Ovary (tissue), 9 donors: ENCODE measurements around the gene ZNHIT2. TPM values are rescaled to one million over a fixed set of nuclear protein-coding genes. Genes with fewer than 3 reads are reported as not detected.

Experiments
- DNase-seq, 5 donors: peaks; one replicate each; pipeline ENCODE4 v3.0.0-alpha.2; 2019 to 2020
- H3K27ac ChIP-seq, 2 donors: fragments of 200-600 bp; one replicate each; pipeline versions ENCODE4 v1.5.1 to v1.8.0; 2019 to 2022
- H3K27me3 ChIP-seq: fragments of 200-600 bp; one replicate; pipeline ENCODE4 v1.8.0; 2022
- H3K36me3 ChIP-seq: fragments of 200-600 bp; sonication (generic); one replicate; pipeline ENCODE4 v1.5.1; 2019
- H3K4me1 ChIP-seq: one replicate; pipeline ENCODE4 v1.8.1; 2013; ENCODE audit warnings: mild to moderate bottlenecking, moderate library complexity; ENCODE audit not compliant: insufficient read depth
- H3K4me3 ChIP-seq: fragments of 200-600 bp; sonication (generic); one replicate; pipeline ENCODE4 v1.5.1; 2017
- H3K9me3 ChIP-seq, 2 donors: fragments of 200-600 bp in 1 of 2; sonication (generic) in 1 of 2; one replicate each; pipeline versions ENCODE4 v1.5.1 to v1.8.1; 2013 to 2019; ENCODE audit warnings: mild to moderate bottlenecking in 1 of 2, moderate library complexity in 1 of 2
- EP300 ChIP-seq: sonication (generic); formaldehyde crosslinking; IDR thresholded peaks from one replicate; pipeline ENCODE4 v1.6.1; 2017; ENCODE audit warnings: antibody characterized with exemption
- POLR2A ChIP-seq: fragments of 450-650 bp; IDR thresholded peaks from one replicate; pipeline ENCODE4 v1.6.1; 2017; ENCODE audit warnings: antibody characterized with exemption, mild to moderate bottlenecking, moderate library complexity
- WGBS, 3 donors: extraction: QIAGEN DNeasy Blood & Tissue Kit in 1 of 3; methylation state at CpG; one replicate each; pipeline versions ENCODE4 v1.1.5 to v1.1.7; 2013 to 2017; 5-methylcytosine and 5-hydroxymethylcytosine counted together
- intact Hi-C, 4 donors: fragments of 100-400 bp; cut with DNase I; formaldehyde crosslinking; loops; one replicate each; pipeline versions ENCODE4 v1.11.0 to v1.15.1; 2022 to 2023
- polyA plus RNA-seq, 2 donors: library from polyadenylated mRNA; stranded (reverse); fragments of 200-250 nt in 1 of 2; fragments of 350-450 nt in 1 of 2; fragmentation: Illumina TruSeq in 1 of 2; extraction: RNeasy Lipid Tissue Mini Kit (QIAGEN cat#74804) in 1 of 2; gene quantifications; one replicate each; pipeline ENCODE4 v1.2.3, GENCODE V29; 2013 to 2014
- total RNA-seq, 7 donors: library from RNA; depleted of rRNA in 2 of 7; stranded (reverse); fragments of >200 nt in 2 of 7; fragmentation: NEBNext Ultra II Directional in 3 of 7; extraction: Animal tissue kit (Norgen Biotek cat#: 25700) in 3 of 7; gene quantifications; one replicate each; pipeline versions ENCODE4 v1.1.0 to v1.2.4, GENCODE V29; 2016 to 2023
- TF ChIP-seq, protein P1 (sequence below), 3 donors: fragments of 450-650 bp in 2 of 3; fragments of 200-600 bp in 1 of 3; IDR thresholded peaks; one replicate each; pipeline versions ENCODE4 v1.5.1 to v1.8.0; 2016 to 2022; ENCODE audit warnings: antibody characterized with exemption in 3 of 3, mild to moderate bottlenecking in 1 of 3
- donor health status: DM: no; HTN: no; CAD: no; lungs with moderate emphysema.
- donor health status: DM: no; HTN: no; CAD: no.
- donor health status: Bipolar disorder and iron deficiency.
- donor health status: DM: yes; HTN: yes; CAD: no.
- donor health status: DM: no; HTN: no; CAD: no.
- donor health status: DM: yes; HTN: yes; CAD: no.

Gene ZNHIT2
- total and polyA plus RNA-seq, 9 donors: 10.0 to 33.7 (median 13.3) TPM; not detected in 1

DNA sequence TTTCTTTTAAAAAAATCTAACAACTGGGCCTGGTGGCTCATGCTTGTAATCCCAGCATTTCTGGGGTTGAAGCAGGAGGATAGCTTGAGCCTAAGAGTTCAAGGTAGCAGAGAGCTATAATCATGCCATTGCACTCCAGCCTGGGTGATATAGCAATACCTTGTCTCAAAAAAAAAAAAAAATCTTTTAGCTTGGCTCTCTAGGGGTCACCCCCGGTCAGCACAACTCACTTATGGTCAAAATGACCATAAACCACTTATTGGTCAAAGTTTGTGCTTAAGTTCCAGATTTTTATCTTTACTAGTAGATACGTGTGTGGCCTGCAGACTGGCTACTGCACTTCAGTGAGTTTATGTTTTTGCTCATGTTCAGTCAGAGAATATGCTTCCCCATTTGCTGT is 46.2 kb upstream of the ZNHIT2 start:
- peaks cover 3% of the 10 kb centered on the region for H3K4me1 ChIP-seq

DNA sequence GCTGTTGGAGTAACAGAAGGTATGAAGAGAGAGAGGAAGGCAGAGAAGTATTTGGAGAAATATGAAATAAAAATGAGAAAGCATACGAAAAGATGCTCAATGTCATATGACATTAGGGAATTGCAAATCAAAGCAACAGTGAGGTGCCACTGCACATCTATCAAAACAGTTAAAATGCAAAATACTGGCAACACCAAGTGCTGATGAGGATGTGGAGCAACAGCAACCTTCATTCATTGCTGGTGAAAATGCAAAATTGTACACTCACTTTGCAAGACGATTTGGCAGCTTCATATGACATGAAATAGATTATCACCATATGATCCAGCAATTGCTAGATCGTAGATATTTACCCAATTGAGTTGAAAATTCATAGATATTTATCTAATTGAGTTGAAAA is 43.1 kb upstream of the ZNHIT2 start:
- intact Hi-C loops: no loop called here
- Histone ChIP-seq H3K4me1 (no peaks in the 10 kb centered on the region), H3K36me3 (no peaks in the 10 kb centered on the region), H3K9me3 (no peaks in the 10 kb centered on the region), H3K27ac (no peak overlapping the region), H3K4me3 (no peak overlapping the region), H3K27me3 (no peaks in the 10 kb centered on the region)
- 72 to 79% (median 76%) methylated on average over 3 of the region's 3 CpGs for WGBS, 3 donors
- TF ChIP-seq, protein P1, sequence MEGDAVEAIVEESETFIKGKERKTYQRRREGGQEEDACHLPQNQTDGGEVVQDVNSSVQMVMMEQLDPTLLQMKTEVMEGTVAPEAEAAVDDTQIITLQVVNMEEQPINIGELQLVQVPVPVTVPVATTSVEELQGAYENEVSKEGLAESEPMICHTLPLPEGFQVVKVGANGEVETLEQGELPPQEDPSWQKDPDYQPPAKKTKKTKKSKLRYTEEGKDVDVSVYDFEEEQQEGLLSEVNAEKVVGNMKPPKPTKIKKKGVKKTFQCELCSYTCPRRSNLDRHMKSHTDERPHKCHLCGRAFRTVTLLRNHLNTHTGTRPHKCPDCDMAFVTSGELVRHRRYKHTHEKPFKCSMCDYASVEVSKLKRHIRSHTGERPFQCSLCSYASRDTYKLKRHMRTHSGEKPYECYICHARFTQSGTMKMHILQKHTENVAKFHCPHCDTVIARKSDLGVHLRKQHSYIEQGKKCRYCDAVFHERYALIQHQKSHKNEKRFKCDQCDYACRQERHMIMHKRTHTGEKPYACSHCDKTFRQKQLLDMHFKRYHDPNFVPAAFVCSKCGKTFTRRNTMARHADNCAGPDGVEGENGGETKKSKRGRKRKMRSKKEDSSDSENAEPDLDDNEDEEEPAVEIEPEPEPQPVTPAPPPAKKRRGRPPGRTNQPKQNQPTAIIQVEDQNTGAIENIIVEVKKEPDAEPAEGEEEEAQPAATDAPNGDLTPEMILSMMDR (IDR thresholded peaks at IDR 0.05): no peak
- no peak for TF ChIP-seq EP300
- TF ChIP-seq POLR2A: no peak
- DNase-seq: no peak

More for the DNA sequence above, 46.2 kb upstream of the ZNHIT2 start:
- TF ChIP-seq, protein P1 (IDR thresholded peaks at IDR 0.05): no peak
- TF ChIP-seq POLR2A: no peak
- no peak for TF ChIP-seq EP300
- no peaks in the 10 kb centered on the region for H3K9me3 ChIP-seq
- H3K27ac ChIP-seq: no peak overlapping the region
- 78 to 87% (median 83%) methylated on average over 2 of the region's 2 CpGs for WGBS, 3 donors
- DNase-seq: peak in 1 of 5 donors; percentile 2
- intact Hi-C loops: no loop called here
- H3K36me3 ChIP-seq: no peaks in the 10 kb centered on the region
- H3K4me3 ChIP-seq: no peak overlapping the region
- H3K27me3 ChIP-seq: no peaks in the 10 kb centered on the region

DNA sequence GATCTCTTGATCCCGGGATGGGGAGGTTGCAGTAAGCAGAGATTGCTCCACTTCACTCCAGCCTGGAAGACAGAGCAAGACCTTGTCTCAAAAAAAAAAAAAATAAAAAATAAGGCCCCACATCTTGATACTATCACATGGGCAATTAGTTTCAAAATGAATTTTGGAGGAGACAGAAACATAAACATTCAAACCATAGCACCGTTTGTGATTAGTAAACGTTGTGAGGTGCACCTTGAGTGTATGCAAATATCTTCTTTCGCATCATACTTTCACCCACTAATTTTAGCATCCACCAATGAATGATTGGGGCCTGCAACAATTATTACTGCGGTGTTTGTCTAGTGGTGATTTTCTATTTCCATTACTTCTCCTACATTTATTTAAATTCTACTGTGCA is 41.5 kb upstream of the ZNHIT2 start:
- peak in 1 of 5 donors; percentile 4 for DNase-seq
- H3K4me1 ChIP-seq: no peaks in the 10 kb centered on the region
- intact Hi-C loops: no loop called here
- H3K27ac ChIP-seq: no peak overlapping the region
- no peaks in the 10 kb centered on the region for H3K9me3 ChIP-seq
- TF ChIP-seq EP300 (no peak), POLR2A (no peak)
- TF ChIP-seq, protein P1 (IDR thresholded peaks at IDR 0.05): no peak
- H3K36me3 ChIP-seq: no peaks in the 10 kb centered on the region
- no peak overlapping the region for H3K4me3 ChIP-seq
- 62 to 77% (median 65%) methylated on average over 5 of the region's 5 CpGs for WGBS, 3 donors
- no peaks in the 10 kb centered on the region for H3K27me3 ChIP-seq

DNA sequence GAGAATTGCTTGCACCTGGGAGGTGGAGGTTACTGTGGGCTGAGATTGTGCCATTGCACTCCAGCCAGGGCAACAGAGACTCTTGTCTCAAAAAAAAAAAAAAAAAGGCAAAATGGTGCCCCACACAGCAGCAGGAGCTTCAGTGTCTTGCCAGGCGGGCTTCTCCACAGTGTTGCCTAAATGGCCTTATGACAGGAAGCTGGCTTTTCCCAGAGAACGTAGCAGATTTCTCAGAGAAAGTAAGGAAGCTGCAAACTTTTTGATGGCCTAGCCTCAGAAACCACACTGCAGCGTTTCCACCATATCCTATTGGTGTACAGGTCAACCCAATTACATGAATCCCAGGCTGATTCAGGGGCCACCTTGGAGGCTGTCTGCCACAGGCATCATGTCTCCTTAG is 39.8 kb upstream of the ZNHIT2 start:
- no peaks in the 10 kb centered on the region for H3K4me1 ChIP-seq
- DNase-seq: no peak
- no peaks in the 10 kb centered on the region for H3K36me3 ChIP-seq
- H3K27me3 ChIP-seq: no peaks in the 10 kb centered on the region
- TF ChIP-seq POLR2A: no peak
- TF ChIP-seq EP300: no peak
- TF ChIP-seq, protein P1 (IDR thresholded peaks at IDR 0.05): no peak
- 76 to 84% (median 81%) methylated on average over 3 of the region's 3 CpGs for WGBS, 3 donors
- H3K27ac ChIP-seq: no peak overlapping the region
- intact Hi-C loops: no loop called here
- no peaks in the 10 kb centered on the region for H3K9me3 ChIP-seq
- H3K4me3 ChIP-seq: no peak overlapping the region
